ENCODE data around the gene ENAH.

- TF ChIP-seq CTCF (IDR thresholded peaks at IDR 0.05) (no peak), EZH2 (IDR thresholded peaks at IDR 0.05; ENCODE audit: borderline replicate concordance, insufficient read depth, low read depth, low read length, poor library complexity, severe bottlenecking) (no peak)
These were observed 187.0 kb downstream of the ENAH start for GRCh38 chr1:225465793-225466517.

Data from B cell (primary cell).